Stimulated activated CD4-positive, alpha-beta T cell treated with anti-CD3 and anti-CD28 coated beads, Interleukin-15, amount 100 ng/mL, for 24 hours (primary cell): Measurements from ENCODE around the gene RBFA.

Experiments
- DNase-seq: peaks from one replicate; pipeline ENCODE4 v3.0.0-alpha.2; 2020

Gene RBFA

GRCh38 chr18:80033181-80034067 lies 810 bp upstream of the RBFA start:
- no peak for DNase-seq

DNA sequence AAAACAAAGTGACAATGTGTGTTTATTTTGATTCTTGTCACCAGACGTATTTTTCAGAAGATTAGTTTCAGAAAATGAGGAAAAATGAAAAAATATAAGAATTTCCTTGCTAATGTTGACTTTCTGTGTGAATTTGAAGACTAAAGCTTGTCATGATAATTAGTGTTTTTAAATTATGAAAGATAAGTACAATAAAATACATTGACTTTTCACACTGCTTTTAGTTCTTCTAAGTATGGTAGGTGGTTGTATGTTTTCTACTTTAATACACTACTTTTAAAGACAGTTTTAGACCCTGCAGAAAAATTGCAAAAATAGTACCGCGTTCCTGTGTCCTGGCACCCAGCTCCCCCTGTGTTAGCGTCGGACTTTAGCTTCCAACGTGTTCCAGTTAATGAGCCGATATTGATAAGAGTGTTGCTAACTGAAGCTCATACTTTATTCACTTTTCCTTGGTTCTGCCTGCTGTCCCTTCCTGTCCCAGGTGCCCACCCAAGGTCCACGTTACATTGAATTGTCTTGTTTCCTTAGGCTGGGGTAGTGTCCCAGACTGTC lies 695 bp downstream of the RBFA start:
- no peak for DNase-seq

DNA sequence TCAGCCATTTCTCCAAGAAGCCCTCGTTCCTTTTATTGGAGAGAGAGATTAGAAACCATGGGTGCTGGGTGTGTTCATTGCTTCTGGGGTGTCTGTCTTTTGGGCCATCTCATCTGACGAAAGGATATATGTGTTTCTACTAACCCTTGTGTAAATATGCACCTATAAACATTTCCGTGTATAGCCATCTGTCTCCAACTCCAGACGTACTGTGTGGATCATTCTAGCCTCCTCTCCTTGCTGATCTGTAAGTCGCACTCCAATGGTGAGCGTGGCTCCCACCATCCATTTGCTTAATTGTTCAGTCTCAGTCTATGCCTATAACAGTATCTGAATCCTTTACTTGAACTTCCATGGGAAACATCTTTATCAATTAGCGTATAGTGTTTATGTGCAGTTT lies 1.8 kb downstream of the RBFA start:
- DNase-seq, result no peak

DNA sequence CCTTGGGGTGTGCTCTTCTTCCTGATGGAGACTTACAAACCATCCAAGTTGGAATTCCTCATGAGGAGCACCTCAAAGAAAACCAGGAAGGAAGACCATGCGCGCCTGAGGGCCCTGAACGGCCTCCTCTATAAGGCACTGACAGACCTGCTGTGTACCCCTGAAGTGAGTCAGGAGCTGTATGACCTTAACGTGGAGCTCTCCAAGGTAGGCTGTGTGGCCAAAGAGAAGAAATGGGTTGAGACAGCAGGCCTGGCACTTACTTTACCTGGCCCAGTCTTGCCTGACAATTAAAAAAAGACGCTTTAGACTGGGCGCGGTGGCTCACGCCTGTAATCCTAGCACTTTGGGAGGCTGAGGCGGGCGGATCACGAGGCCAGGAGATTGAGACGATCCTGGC lies 3.1 kb downstream of the RBFA start:
- DNase-seq, result no peak

- no peak for DNase-seq
Observed at GRCh38 chr18:80037869-80038630, 3.8 kb downstream of the RBFA start.

- DNase-seq, result no peak
Observed at GRCh38 chr18:80040515-80040914, 6.3 kb downstream of the RBFA start.

GRCh38 chr18:80041424-80041823 lies 7.2 kb downstream of the RBFA start:
- no peak for DNase-seq

- DNase-seq, result no peak
Observed at GRCh38 chr18:80042785-80043184, 8.6 kb downstream of the RBFA start.

DNA sequence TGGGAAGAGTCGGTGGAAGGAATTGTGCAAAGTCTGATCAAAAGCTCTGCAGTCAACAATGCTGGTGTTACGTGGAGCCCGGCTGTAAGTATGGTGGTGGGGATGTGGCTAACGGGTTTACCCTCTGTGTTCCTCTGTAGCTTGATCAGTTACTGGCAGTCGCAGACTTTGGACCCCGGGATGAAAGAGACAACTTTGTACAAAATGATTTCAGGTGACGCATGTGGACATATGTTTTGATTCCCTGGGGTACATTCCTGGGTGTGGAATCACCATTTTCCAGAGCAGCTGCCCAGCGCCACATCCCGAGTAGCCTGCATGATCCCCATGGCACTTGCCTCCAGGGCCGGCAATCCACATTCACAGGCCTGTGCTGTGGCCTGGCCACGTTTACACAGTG lies 9.8 kb downstream of the RBFA start:
- no peak for DNase-seq

GRCh38 chr18:80046011-80046410 lies 11.8 kb downstream of the RBFA start:
- DNase-seq, result no peak

GRCh38 chr18:80046431-80046830 lies 12.2 kb downstream of the RBFA start:
- no peak for DNase-seq

- DNase-seq, result no peak
Observed at GRCh38 chr18:80046961-80047541, 12.8 kb downstream of the RBFA start.

- no peak for DNase-seq
Observed at GRCh38 chr18:80050797-80051196, 16.6 kb downstream of the RBFA start.

DNA sequence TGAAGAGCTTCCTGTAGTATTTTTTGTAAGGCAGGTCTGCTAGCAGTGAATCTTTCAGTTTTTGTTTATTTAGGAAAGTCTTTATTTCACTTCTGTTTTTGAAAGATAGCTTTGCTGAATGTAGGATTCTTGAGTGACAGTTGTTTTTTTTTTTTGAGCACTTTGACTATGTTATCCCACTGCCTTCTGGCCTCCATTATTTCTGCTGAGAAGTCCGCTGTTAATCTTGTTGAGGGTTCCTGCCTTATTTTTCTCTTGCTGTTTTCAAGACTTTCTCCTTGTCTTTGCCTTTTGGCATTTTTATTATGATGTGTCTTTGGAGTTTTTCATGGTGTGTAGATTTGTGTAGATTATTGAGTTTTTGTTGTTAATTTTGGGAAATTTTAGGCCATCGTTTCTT lies 21.9 kb downstream of the RBFA start:
- DNase-seq, result no peak

- no peak for DNase-seq
Observed at GRCh38 chr18:80059945-80060344, 25.7 kb downstream of the RBFA start.

GRCh38 chr18:80065705-80066104 lies 31.5 kb downstream of the RBFA start:
- DNase-seq, result no peak

DNA sequence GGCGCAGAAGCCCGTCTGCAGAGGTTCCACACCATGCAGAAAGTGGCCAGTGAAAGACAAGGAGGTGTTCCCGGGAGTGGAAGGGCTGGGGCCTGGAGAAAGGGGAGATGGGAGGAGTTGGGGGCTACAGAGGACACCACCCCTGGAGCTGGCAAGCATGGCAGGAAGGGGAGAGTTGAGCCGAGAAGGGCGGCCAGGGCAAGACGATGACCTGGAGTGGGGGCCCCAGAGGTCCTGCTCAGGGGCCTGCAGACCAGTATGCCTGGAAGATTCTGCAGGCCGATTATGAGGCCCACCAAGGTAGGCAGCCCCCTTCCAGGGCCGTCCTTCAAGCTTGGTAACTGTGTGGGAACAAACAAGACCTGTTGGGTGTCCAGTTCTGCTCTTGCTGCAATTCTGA lies 33.1 kb downstream of the RBFA start:
- no peak for DNase-seq

GRCh38 chr18:80067897-80068296 lies 33.7 kb downstream of the RBFA start:
- DNase-seq, result no peak

- no peak for DNase-seq
Observed at GRCh38 chr18:80068571-80069272, 34.5 kb downstream of the RBFA start.

- no peak for DNase-seq
Observed at GRCh38 chr18:80070825-80071224, 36.6 kb downstream of the RBFA start.

DNA sequence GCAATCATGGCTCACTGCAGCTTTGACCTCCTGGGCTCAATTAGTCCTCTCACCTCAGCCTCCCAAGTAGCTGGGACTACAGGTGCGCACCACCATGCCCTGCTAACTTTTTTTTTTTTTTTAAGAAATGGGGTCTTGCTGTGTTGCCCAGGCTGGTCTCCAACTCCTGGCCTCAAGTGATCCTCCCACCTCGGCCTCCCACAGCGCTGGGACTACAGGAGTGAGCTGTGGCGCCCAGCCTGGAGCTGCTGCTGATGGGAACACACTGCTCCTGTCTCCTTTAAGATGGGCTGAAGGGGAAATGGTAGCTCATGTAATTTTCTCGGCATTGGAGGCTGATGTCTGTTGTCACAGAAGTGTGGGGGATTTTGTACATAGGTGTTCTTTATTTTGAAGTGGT lies 39.9 kb downstream of the RBFA start:
- DNase-seq, result no peak

GRCh38 chr18:80074697-80075096 lies 40.5 kb downstream of the RBFA start:
- no peak for DNase-seq

- DNase-seq, result no peak
Observed at GRCh38 chr18:80075940-80076339, 41.7 kb downstream of the RBFA start.
